Activated naive CD8-positive, alpha-beta T cell (primary cell): Measurements from ENCODE around the gene MAGEA4.

Experiments used
- H3K27ac Mint-ChIP-seq: one replicate; pipeline ENCODE4 v1.8.0; 2021; ENCODE audit warnings: mixed read lengths
- H3K27me3 Mint-ChIP-seq: one replicate; pipeline ENCODE4 v1.8.0; 2021; ENCODE audit warnings: mixed read lengths
- H3K36me3 Mint-ChIP-seq: one replicate; pipeline ENCODE4 v1.8.0; 2021; ENCODE audit warnings: mixed read lengths
- H3K4me1 Mint-ChIP-seq: one replicate; pipeline ENCODE4 v1.8.0; 2021; ENCODE audit warnings: low read depth, mixed read lengths
- H3K4me3 Mint-ChIP-seq: one replicate; pipeline ENCODE4 v1.8.0; 2021; ENCODE audit warnings: mild to moderate bottlenecking, mixed read lengths
- H3K9me3 Mint-ChIP-seq: one replicate; pipeline ENCODE4 v1.8.0; 2021; ENCODE audit warnings: low read depth, mixed read lengths

MAGEA4 gene

GRCh38 chrX:151970661-151971060, 58.0 kb downstream of the MAGEA4 start:
- H3K27me3 Mint-ChIP-seq, result peaks cover 7% of the 10 kb centered on the region

GRCh38 chrX:151973060-151973661, 60.5 kb downstream of the MAGEA4 start:
- Mint-ChIP-seq H3K4me1 (no peaks in the 10 kb centered on the region), H3K27ac (no peak overlapping the region), H3K27me3 (peaks cover 12% of the 10 kb centered on the region), H3K4me3 (peak overlapping the region; percentile 23), H3K9me3 (no peaks in the 10 kb centered on the region), H3K36me3 (no peaks in the 10 kb centered on the region)

More at GRCh38 chrX:151970661-151971060, 58.0 kb downstream of the MAGEA4 start:
- Mint-ChIP-seq H3K4me1 (no peaks in the 10 kb centered on the region), H3K9me3 (no peaks in the 10 kb centered on the region), H3K36me3 (no peaks in the 10 kb centered on the region), H3K4me3 (no peak overlapping the region), H3K27ac (no peak overlapping the region)

DNA sequence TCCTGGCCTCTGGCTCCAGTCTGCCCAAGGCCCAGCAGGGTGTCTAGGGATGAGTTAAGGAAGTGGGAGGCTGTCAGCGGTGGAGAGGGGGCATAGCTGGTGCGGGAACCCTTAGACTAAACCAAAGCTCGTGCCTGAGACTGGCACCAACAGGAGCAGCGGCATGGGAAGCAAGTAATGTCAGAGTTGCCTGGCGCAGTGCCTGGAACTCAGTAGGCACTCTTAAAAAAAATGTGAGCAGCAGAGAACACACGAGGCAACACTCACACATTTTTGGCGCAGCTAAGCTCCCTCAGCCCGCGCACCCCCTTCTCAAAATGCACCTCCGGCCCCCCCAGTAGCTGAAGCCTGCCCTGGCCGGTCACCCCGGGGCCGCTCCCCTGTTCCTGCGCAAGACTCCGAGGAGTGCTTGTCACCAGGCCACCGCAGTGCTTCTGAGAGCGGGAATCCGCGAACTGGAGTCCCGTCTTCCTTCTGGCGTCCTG, 61.2 kb downstream of the MAGEA4 start:
- H3K9me3 Mint-ChIP-seq, result no peaks in the 10 kb centered on the region
- H3K4me3 Mint-ChIP-seq, result no peak overlapping the region
- H3K36me3 Mint-ChIP-seq, result no peaks in the 10 kb centered on the region
- H3K27me3 Mint-ChIP-seq, result peaks cover 12% of the 10 kb centered on the region
- H3K27ac Mint-ChIP-seq, result no peak overlapping the region
- H3K4me1 Mint-ChIP-seq, result no peaks in the 10 kb centered on the region
